Ovary (tissue), 3 donors: ENCODE measurements around the gene CACNA1C.

Source experiments
- EP300 ChIP-seq: sonication (generic); formaldehyde crosslinking; IDR thresholded peaks from one replicate; pipeline ENCODE4 v1.6.1; 2017; ENCODE audit warnings: antibody characterized with exemption
- POLR2A ChIP-seq: fragments of 450-650 bp; IDR thresholded peaks from one replicate; pipeline ENCODE4 v1.6.1; 2017; ENCODE audit warnings: antibody characterized with exemption, mild to moderate bottlenecking, moderate library complexity
- TF ChIP-seq, protein P1 (sequence below), 3 donors: fragments of 450-650 bp in 2 of 3; fragments of 200-600 bp in 1 of 3; IDR thresholded peaks; one replicate each; pipeline versions ENCODE4 v1.5.1 to v1.8.0; 2016 to 2022; ENCODE audit warnings: antibody characterized with exemption in 3 of 3, mild to moderate bottlenecking in 1 of 3
- donor health status: DM: no; HTN: no; CAD: no.

DNA sequence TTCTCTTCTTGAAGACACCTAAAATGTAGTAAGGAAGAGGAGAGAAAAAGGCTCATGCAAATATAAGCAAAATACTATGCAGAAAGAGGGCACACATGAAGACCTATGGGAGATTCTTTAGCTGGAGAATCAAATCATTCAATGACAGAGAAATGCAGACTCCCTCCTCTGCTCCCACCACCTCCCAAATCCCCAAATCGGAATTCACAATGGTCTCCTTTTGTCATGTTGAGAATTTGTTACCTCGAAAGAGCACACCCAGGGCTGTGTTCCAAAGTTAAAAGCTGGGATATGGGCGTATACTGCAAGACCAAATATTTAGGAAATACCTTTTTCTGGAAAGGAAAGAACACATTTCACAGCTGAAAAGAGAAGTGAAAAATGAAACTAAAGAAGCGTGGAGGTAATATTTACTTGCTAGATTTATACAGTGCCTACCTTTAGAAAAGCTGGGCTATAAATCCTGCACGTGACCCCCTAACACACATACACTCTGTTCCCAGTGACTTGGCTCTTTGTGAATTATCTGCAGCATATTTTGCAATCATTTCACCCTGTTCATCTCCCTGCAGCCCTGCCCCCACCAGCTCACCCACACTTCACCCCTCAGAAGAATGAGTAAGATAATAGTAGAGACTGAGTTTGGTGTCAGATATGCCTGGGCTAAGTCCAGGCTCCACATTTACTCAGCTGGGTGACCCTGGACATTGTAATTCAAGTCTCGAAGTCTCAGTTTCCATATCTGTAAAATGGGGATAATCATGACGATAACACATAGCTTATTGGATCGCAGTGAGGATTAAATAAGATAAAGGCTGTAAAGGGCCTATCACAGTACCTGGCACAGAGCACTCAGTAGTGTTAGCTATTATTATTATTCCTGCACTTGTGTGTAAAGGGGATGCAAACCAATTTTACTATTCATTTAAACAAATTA lies 2.9 kb upstream of the CACNA1C start:
- TF ChIP-seq, protein P1, sequence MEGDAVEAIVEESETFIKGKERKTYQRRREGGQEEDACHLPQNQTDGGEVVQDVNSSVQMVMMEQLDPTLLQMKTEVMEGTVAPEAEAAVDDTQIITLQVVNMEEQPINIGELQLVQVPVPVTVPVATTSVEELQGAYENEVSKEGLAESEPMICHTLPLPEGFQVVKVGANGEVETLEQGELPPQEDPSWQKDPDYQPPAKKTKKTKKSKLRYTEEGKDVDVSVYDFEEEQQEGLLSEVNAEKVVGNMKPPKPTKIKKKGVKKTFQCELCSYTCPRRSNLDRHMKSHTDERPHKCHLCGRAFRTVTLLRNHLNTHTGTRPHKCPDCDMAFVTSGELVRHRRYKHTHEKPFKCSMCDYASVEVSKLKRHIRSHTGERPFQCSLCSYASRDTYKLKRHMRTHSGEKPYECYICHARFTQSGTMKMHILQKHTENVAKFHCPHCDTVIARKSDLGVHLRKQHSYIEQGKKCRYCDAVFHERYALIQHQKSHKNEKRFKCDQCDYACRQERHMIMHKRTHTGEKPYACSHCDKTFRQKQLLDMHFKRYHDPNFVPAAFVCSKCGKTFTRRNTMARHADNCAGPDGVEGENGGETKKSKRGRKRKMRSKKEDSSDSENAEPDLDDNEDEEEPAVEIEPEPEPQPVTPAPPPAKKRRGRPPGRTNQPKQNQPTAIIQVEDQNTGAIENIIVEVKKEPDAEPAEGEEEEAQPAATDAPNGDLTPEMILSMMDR (IDR thresholded peaks at IDR 0.05), result no peak
- TF ChIP-seq EP300 (no peak), POLR2A (no peak)
